ENCODE data around the gene DGKI. TPM values are rescaled to one million over a fixed set of nuclear protein-coding genes. Genes with fewer than 3 reads are reported as not detected.

The DGKI gene
- total and polyA plus RNA-seq, 12 donors = 0.12 to 4.6 (median 1.1) TPM

DNA sequence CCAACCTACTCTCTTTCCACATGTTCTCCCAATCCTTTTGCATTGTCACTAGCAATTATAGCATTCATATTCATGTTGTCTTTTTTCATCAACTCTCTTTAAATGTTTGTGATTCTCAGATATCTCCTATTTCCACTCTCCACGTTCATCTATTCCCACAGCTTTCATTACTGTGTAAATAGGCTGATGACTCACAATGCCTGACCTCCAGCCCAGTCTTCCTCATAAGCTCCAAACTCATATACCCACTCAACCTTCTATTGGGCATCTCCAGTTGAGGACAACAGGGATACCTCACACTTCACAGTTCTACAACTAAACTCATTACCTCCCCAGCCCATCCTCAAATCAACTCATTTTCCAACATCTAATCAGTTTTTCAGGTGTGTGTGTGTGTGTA lies 194.1 kb downstream of the DGKI start:
- 36 to 50% (median 42%) methylated on average over 1 of the region's 1 CpG for WGBS, 4 donors
- no peak for TF ChIP-seq POLR2A (IDR thresholded peaks at IDR 0.05)
- TF ChIP-seq, protein P1, sequence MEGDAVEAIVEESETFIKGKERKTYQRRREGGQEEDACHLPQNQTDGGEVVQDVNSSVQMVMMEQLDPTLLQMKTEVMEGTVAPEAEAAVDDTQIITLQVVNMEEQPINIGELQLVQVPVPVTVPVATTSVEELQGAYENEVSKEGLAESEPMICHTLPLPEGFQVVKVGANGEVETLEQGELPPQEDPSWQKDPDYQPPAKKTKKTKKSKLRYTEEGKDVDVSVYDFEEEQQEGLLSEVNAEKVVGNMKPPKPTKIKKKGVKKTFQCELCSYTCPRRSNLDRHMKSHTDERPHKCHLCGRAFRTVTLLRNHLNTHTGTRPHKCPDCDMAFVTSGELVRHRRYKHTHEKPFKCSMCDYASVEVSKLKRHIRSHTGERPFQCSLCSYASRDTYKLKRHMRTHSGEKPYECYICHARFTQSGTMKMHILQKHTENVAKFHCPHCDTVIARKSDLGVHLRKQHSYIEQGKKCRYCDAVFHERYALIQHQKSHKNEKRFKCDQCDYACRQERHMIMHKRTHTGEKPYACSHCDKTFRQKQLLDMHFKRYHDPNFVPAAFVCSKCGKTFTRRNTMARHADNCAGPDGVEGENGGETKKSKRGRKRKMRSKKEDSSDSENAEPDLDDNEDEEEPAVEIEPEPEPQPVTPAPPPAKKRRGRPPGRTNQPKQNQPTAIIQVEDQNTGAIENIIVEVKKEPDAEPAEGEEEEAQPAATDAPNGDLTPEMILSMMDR (IDR thresholded peaks at IDR 0.05) = no peak

DNA sequence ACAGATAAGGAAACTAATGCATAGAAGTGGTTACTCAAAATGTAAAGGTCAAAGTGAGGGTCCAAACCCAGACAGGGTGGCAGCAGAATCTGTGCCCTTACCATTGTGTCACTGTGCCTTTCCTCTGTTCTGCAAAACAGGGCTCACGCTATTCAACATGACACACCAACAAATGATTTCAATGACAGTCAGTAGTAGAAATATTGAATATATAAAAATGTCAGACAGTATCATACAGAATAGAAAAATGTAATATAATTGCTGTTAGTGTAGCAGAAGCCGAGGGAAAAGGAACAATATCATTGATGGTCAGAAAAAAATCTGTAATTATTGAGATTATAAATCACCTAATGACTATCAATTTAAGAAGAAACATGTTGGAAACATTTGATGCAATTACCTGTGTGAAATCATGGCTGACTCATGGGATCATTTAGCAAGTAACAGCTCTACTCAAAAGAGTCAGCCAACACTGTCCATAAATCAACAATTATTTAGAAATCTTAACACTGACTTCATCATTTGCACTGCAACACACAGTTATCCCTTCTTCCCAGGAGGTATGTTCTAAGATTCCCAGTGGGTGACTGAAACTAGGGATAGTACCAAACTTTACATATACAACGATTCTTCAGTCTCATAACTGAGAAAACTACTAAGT lies 198.7 kb downstream of the DGKI start:
- no peak for DNase-seq
- no peak overlapping the region for H3K4me3 ChIP-seq
- intact Hi-C loops (cut with DNase I) = no loop called here
- WGBS, 4 donors = 83 to 93% (median 91%) methylated on average over 3 of the region's 3 CpGs
- no peaks in the 10 kb centered on the region for H3K4me1 ChIP-seq (replicated peaks in 1 of 2)
- H3K9me3 ChIP-seq (replicated peaks in 1 of 3) = no peaks in the 10 kb centered on the region
- no peak overlapping the region for H3K27ac ChIP-seq
- H3K27me3 ChIP-seq = no peaks in the 10 kb centered on the region
- H3K36me3 ChIP-seq (replicated peaks in 1 of 2) = no peaks in the 10 kb centered on the region
- TF ChIP-seq, protein P1 (IDR thresholded peaks at IDR 0.05) = no peak
- no peak for TF ChIP-seq POLR2A (IDR thresholded peaks at IDR 0.05)

More for the DNA sequence above, 194.1 kb downstream of the DGKI start:
- H3K27me3 ChIP-seq = no peaks in the 10 kb centered on the region
- H3K36me3 ChIP-seq (replicated peaks in 1 of 2) = no peaks in the 10 kb centered on the region
- no peak overlapping the region for H3K27ac ChIP-seq
- no peaks in the 10 kb centered on the region for H3K9me3 ChIP-seq (replicated peaks in 1 of 3)
- intact Hi-C loops (cut with DNase I) = loop anchor here (5.0 to 10.0 kb wide), 2 partner anchors 352 to 355 kb away; partner anchors contain the start of gene CREB3L2 (in 1 of the 2)
- H3K4me3 ChIP-seq = no peak overlapping the region
- H3K4me1 ChIP-seq (replicated peaks in 1 of 2) = no peaks in the 10 kb centered on the region
- DNase-seq = peak in 1 of 7 donors; percentile 2

DNA sequence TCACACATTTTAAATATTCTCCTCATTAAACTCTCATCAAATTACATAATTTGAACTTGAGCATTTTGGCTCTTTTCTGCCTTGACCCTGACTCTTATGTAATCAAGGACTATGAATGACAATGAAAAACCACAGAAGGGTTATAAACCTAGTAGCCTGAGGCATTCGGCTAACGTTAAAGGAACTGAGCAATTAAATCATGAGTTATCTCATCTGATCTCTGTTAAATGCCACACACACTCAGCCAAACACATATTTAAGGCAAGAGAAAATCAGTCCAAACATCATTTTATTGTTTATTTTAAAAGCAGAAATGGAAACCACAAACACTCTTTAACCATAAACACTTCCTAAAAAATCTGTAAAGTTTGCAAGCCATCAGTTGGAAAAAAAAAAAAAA lies 204.3 kb downstream of the DGKI start:
- Histone ChIP-seq H3K27me3 (no peaks in the 10 kb centered on the region), H3K27ac (no peak overlapping the region), H3K36me3 (replicated peaks in 1 of 2) (no peaks in the 10 kb centered on the region), H3K9me3 (replicated peaks in 1 of 3) (no peaks in the 10 kb centered on the region), H3K4me1 (replicated peaks in 1 of 2) (no peaks in the 10 kb centered on the region), H3K4me3 (no peak overlapping the region)
- WGBS, 4 donors = 17 to 31% (median 18%) methylated on average over 2 of the region's 2 CpGs
- intact Hi-C loops (cut with DNase I) = no loop called here
- DNase-seq = no peak
- TF ChIP-seq POLR2A (IDR thresholded peaks at IDR 0.05) = no peak
- TF ChIP-seq, protein P1 (IDR thresholded peaks at IDR 0.05) = no peak

DNA sequence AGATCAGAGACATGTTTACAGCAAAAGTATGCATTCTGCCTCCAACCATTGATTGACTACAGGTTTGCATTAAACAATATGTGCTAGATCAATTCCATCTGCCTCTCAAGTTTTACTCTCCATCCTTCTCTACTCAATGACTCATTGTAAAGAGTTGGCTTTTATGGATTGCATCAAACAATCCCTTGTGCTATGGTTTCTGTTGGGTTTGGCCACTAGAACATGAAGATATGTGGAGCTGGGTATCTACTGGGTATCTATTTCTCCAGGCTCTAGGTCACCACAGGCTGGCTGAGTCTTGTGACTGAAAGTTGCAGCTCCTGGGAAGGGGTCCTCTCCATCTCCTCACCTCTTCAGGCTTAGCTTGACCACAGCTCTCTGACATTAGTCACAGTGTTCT lies 204.7 kb downstream of the DGKI start:
- no peaks in the 10 kb centered on the region for H3K9me3 ChIP-seq (replicated peaks in 1 of 3)
- H3K27ac ChIP-seq = no peak overlapping the region
- H3K4me1 ChIP-seq (replicated peaks in 1 of 2) = no peaks in the 10 kb centered on the region
- no peak for TF ChIP-seq POLR2A (IDR thresholded peaks at IDR 0.05)
- TF ChIP-seq, protein P1 (IDR thresholded peaks at IDR 0.05) = no peak
- H3K36me3 ChIP-seq (replicated peaks in 1 of 2) = no peaks in the 10 kb centered on the region
- no peak for DNase-seq
- H3K4me3 ChIP-seq = no peak overlapping the region
- H3K27me3 ChIP-seq = no peaks in the 10 kb centered on the region
- intact Hi-C loops (cut with DNase I) = no loop called here
